IMR-90 (cell line): ENCODE results near the gene PHF21B. TPM values are rescaled to one million over a fixed set of nuclear protein-coding genes. Genes with fewer than 3 reads are reported as not detected.

Source experiments
- ATAC-seq: fragments of 200-7000 bp; cut with Tn5 transposase; 2 replicates; pipeline ENCODE4 v1.9.1; 2020; ENCODE audit warnings: low read depth, mild to moderate bottlenecking, moderate library complexity
- BruUV-seq: library from RNA; stranded (reverse); fragments of 400-500 nt; replicated peaks from 2 replicates; lab custom pipeline; 2021; lab: Mats Ljungman, UMichigan
- CTCF ChIA-PET: fragments of 300-600 bp; formaldehyde crosslinking; extraction: SDS; loops from one replicate; lab custom pipeline; 2021; ENCODE audit warnings: antibody characterized with exemption; lab: Yijun Ruan, JAX
- POLR2A ChIA-PET: fragments of 300-600 bp; sonication (Branson Sonifier 250); formaldehyde crosslinking; loops from one replicate; lab custom pipeline; 2022; ENCODE audit warnings: antibody characterized with exemption; ENCODE audit not compliant: unreplicated experiment; lab: Charles Lee
- DNase-seq: peaks from one replicate; pipeline ENCODE4 v3.0.0; 2013
- H2AFZ ChIP-seq: replicated peaks from 2 replicates; pipeline ENCODE3; 2013; ENCODE audit warnings: low read length, mild to moderate bottlenecking; ENCODE audit not compliant: poor library complexity
- H2AK5ac ChIP-seq: 2 replicates; pipeline ENCODE4 v1.6.1; 2013; ENCODE audit warnings: low read depth, low read length, inconsistent platforms
- H2AK9ac ChIP-seq: replicated peaks from 2 replicates; pipeline ENCODE3; 2013; ENCODE audit warnings: mild to moderate bottlenecking, low read depth, low read length, moderate library complexity; ENCODE audit not compliant: poor library complexity
- H2BK120ac ChIP-seq: 2 replicates; pipeline ENCODE4 v1.6.1; 2013; ENCODE audit warnings: low read depth, low read length, inconsistent platforms
- H2BK15ac ChIP-seq: 3 replicates; pipeline ENCODE4 v1.6.1; 2013; ENCODE audit warnings: low read depth, low read length, inconsistent platforms
- H2BK20ac ChIP-seq: 2 replicates; pipeline ENCODE4 v1.6.1; 2013; ENCODE audit warnings: low read depth, mild to moderate bottlenecking, inconsistent platforms, low read length, moderate library complexity
- H2BK5ac ChIP-seq: 2 replicates; pipeline ENCODE4 v1.6.1; 2013; ENCODE audit warnings: mild to moderate bottlenecking, low read depth, low read length, inconsistent platforms; ENCODE audit not compliant: poor library complexity, severe bottlenecking
- H3K14ac ChIP-seq: replicated peaks from 2 replicates; pipeline ENCODE4 v1.6.1; 2013; ENCODE audit warnings: low read depth, low read length, inconsistent platforms
- H3K18ac ChIP-seq: 2 replicates; pipeline ENCODE4 v1.6.1; 2013; ENCODE audit warnings: low read depth, low read length, control low read depth
- H3K23ac ChIP-seq: 2 replicates; pipeline ENCODE4 v1.6.1; 2013; ENCODE audit warnings: low read depth, low read length, inconsistent platforms
- H3K27ac ChIP-seq: 2 replicates; pipeline ENCODE4 v1.5.1; 2013; ENCODE audit warnings: mild to moderate bottlenecking, control low read depth, low read length; ENCODE audit not compliant: insufficient read depth
- H3K27me3 ChIP-seq: 2 replicates; pipeline ENCODE4 v1.6.1; 2013; ENCODE audit warnings: low read length; ENCODE audit not compliant: control insufficient read depth, insufficient read depth
- H3K36me3 ChIP-seq: 2 replicates; pipeline ENCODE4 v1.6.1; 2013; ENCODE audit warnings: low read length, mixed read lengths; ENCODE audit not compliant: control insufficient read depth, insufficient read depth
- H3K4ac ChIP-seq: 2 replicates; pipeline ENCODE4 v1.6.1; 2013; ENCODE audit warnings: low read depth, low read length, inconsistent platforms
- H3K4me1 ChIP-seq: 2 replicates; pipeline ENCODE4 v1.6.1; 2013; ENCODE audit warnings: low read length, mixed read lengths; ENCODE audit not compliant: control insufficient read depth, insufficient read depth
- H3K4me2 ChIP-seq: 2 replicates; pipeline ENCODE4 v1.6.1; 2013; ENCODE audit warnings: low read depth, mild to moderate bottlenecking, control low read depth, low read length, moderate library complexity
- H3K4me3 ChIP-seq: 2 replicates; pipeline ENCODE4 v1.5.1; 2013; ENCODE audit warnings: low read depth, mild to moderate bottlenecking, control low read depth, low read length, moderate library complexity; ENCODE audit not compliant: insufficient read depth
- H3K56ac ChIP-seq: 2 replicates; pipeline ENCODE4 v1.6.1; 2013; ENCODE audit warnings: low read length, inconsistent platforms; ENCODE audit not compliant: insufficient read depth; ENCODE audit errors: extremely low read depth
- H3K79me1 ChIP-seq, 2 experiments: 2 replicates each; pipeline ENCODE4 v1.6.1; 2013; ENCODE audit warnings: low read length in 2 of 2, inconsistent platforms in 1 of 2, low read depth in 1 of 2
- H3K9ac ChIP-seq: 2 replicates; pipeline ENCODE4 v1.6.1; 2013; ENCODE audit warnings: low read depth, low read length, control low read depth
- H3K9me1 ChIP-seq: 2 replicates; pipeline ENCODE4 v1.6.1; 2013; ENCODE audit warnings: low read length, inconsistent platforms; ENCODE audit not compliant: insufficient read depth
- H3K9me3 ChIP-seq: 2 replicates; pipeline ENCODE4 v1.6.1; 2013; ENCODE audit warnings: low read length; ENCODE audit not compliant: control insufficient read depth, insufficient read depth
- H4K20me1 ChIP-seq: 2 replicates; pipeline ENCODE4 v1.6.1; 2013; ENCODE audit warnings: low read length, inconsistent platforms; ENCODE audit not compliant: insufficient read depth
- H4K5ac ChIP-seq: 2 replicates; pipeline ENCODE4 v1.6.1; 2013; ENCODE audit warnings: mild to moderate bottlenecking, low read depth, low read length, control low read depth
- H4K8ac ChIP-seq, 2 experiments: 2 replicates each; pipeline ENCODE4 v1.6.1; 2013; ENCODE audit warnings: low read depth in 2 of 2, low read length in 2 of 2, control low read depth in 1 of 2, inconsistent platforms in 1 of 2
- H4K91ac ChIP-seq: 2 replicates; pipeline ENCODE4 v1.6.1; 2013; ENCODE audit warnings: low read depth, low read length, inconsistent platforms; ENCODE audit not compliant: insufficient read depth
- BHLHE40 ChIP-seq: fragments of 150-350 bp; IDR thresholded peaks from 2 replicates; pipeline ENCODE4 v1.6.1; 2016; ENCODE audit warnings: mild to moderate bottlenecking, low read depth, low read length
- ELK1 ChIP-seq: fragments of 150-350 bp; IDR thresholded peaks from 2 replicates; pipeline ENCODE4 v1.6.1; 2016; ENCODE audit warnings: low read depth, mild to moderate bottlenecking, low read length, moderate library complexity, borderline replicate concordance
- FOS ChIP-seq: fragments of 150-350 bp; IDR thresholded peaks from 2 replicates; pipeline ENCODE4 v1.6.1; 2016; ENCODE audit warnings: low read depth, low read length
- MAFK ChIP-seq: IDR thresholded peaks from 2 replicates; pipeline ENCODE4 v1.6.1; 2012; ENCODE audit warnings: low read depth, low read length, improper control_type of control experiment
- MAZ ChIP-seq: IDR thresholded peaks from 2 replicates; pipeline ENCODE4 v1.6.1; 2012; ENCODE audit warnings: low read depth, mild to moderate bottlenecking, low read length, improper control_type of control experiment, moderate library complexity, borderline replicate concordance
- MXI1 ChIP-seq: IDR thresholded peaks from 2 replicates; pipeline ENCODE4 v1.6.1; 2012; ENCODE audit warnings: low read depth, mild to moderate bottlenecking, low read length, moderate library complexity, borderline replicate concordance
- NFE2L2 ChIP-seq: fragments of 150-350 bp; IDR thresholded peaks from 2 replicates; pipeline ENCODE4 v1.6.1; 2016; ENCODE audit warnings: low read depth, mild to moderate bottlenecking, low read length
- POLR2A ChIP-seq: IDR thresholded peaks from 2 replicates; pipeline ENCODE4 v1.6.1; 2012; ENCODE audit warnings: mild to moderate bottlenecking, low read depth, low read length
- RAD21 ChIP-seq: IDR thresholded peaks from 2 replicates; pipeline ENCODE4 v1.6.1; 2012; ENCODE audit warnings: low read length, improper control_type of control experiment
- SMC3 ChIP-seq: fragments of 150-350 bp; IDR thresholded peaks from 2 replicates; pipeline ENCODE4 v1.6.1; 2016; ENCODE audit warnings: low read depth, mild to moderate bottlenecking, antibody characterized with exemption, low read length, moderate library complexity
- USF2 ChIP-seq: fragments of 150-350 bp; IDR thresholded peaks from 2 replicates; pipeline ENCODE4 v1.6.1; 2017; ENCODE audit warnings: mild to moderate bottlenecking, antibody characterized with exemption, low read length, low read depth
- WGBS, 2 experiments: methylation state at CpG; one replicate each; pipeline versions ENCODE4 v1.1.5 to v1.1.7; 2013; ENCODE audit warnings: missing lambda C conversion rate in 2 of 2; ENCODE audit not compliant: insufficient read length in 1 of 2; ENCODE audit errors: extremely low coverage in 2 of 2; 5-methylcytosine and 5-hydroxymethylcytosine counted together
- dilution Hi-C: fragments of 300-500 bp; cut with HindIII; formaldehyde crosslinking; loops from one replicate; pipeline ENCODE4 v1.14.3; 2018; ENCODE audit warnings: low sequenced_read_pairs; ENCODE audit not compliant: unreplicated experiment
- in situ Hi-C: fragments of 300-500 bp; cut with MboI; formaldehyde crosslinking; loops from 3 replicates; pipeline ENCODE4 v1.14.3; 2019; ENCODE audit warnings: low sequenced_read_pairs, inconsistent platforms, mixed read lengths
- intact Hi-C: fragments of 100-400 bp; cut with micrococcal nuclease; formaldehyde crosslinking; loops from 2 replicates; pipeline ENCODE4 v1.10.0; 2022
- polyA plus RNA-seq, 3 experiments: library from polyadenylated mRNA; depleted of rRNA; stranded (reverse); fragments of >200 nt; gene quantifications; 2 replicates each; pipeline ENCODE4 v1.2.3, GENCODE V29; 2012; ENCODE audit warnings: low replicate concordance in 1 of 3
- total RNA-seq: library from RNA; depleted of rRNA; stranded (reverse); fragments of >200 nt; gene quantifications from 2 replicates; pipeline ENCODE4 v1.2.3, GENCODE V29; 2012

Gene PHF21B
- total and polyA plus RNA-seq, 2 of the 4 experiments (the other 2 are of a cell fraction) = 0.02 TPM; not detected in 1

- no peak overlapping the region for H2AK9ac ChIP-seq
- H2BK20ac ChIP-seq = no peak overlapping the region
- H3K4me3 ChIP-seq = no peak overlapping the region
- no peaks in the 10 kb centered on the region for H3K36me3 ChIP-seq
- H4K5ac ChIP-seq = no peak overlapping the region
- H3K9me3 ChIP-seq = no peaks in the 10 kb centered on the region
- H3K4ac ChIP-seq = no peak overlapping the region
- H3K18ac ChIP-seq = no peak overlapping the region
- TF ChIP-seq RAD21 (no peak), MAFK (no peak), NFE2L2 (no peak), FOS (no peak), MXI1 (no peak), MAZ (no peak), POLR2A (no peak), ELK1 (no peak), SMC3 (no peak), USF2 (no peak), BHLHE40 (no peak)
- no peak overlapping the region for H2BK120ac ChIP-seq
- intact Hi-C loops (no loop called here), in situ Hi-C loops (no loop called here), dilution Hi-C loops (no loop called here)
- no peak for DNase-seq
- H3K79me1 ChIP-seq = no peaks in the 10 kb centered on the region
- H3K23ac ChIP-seq = no peak overlapping the region
- no peak overlapping the region for H2AK5ac ChIP-seq
- H3K4me1 ChIP-seq = no peaks in the 10 kb centered on the region
- H2BK15ac ChIP-seq = no peak overlapping the region
- no peaks in the 10 kb centered on the region for H4K20me1 ChIP-seq
- H3K9me1 ChIP-seq = no peaks in the 10 kb centered on the region
- ChIA-PET POLR2A (no interaction called here), CTCF (no interaction called here)
- BruUV-seq = no TSS peak
- no peak for ATAC-seq
- H2AFZ ChIP-seq = no peak overlapping the region
- no peak overlapping the region for H2BK5ac ChIP-seq
- H3K9ac ChIP-seq = no peak overlapping the region
- no peak overlapping the region for H3K27ac ChIP-seq
- 67% methylated on average over 5 of the region's 15 CpGs; no CpG with 5 or more reads in 1 of the 2 experiments for whole genome bisulfite sequencing, 2 experiments
- no peak overlapping the region for H3K4me2 ChIP-seq
- H4K91ac ChIP-seq = no peak overlapping the region
- H4K8ac ChIP-seq = no peak overlapping the region
- H3K27me3 ChIP-seq = peaks cover 17% of the 10 kb centered on the region
- H3K14ac ChIP-seq = no peak overlapping the region
- H3K56ac ChIP-seq = no peak overlapping the region
Measured at GRCh38 chr22:45055936-45056335, 46.1 kb upstream of the PHF21B start.
